HG03135 (cell line): ENCODE measurements around the gene GDPD3.

ENCODE experiments used
- ATAC-seq: cut with Tn5 transposase; IDR thresholded peaks from one replicate; pipeline ENCODE4 v1.9.1; 2021; ENCODE audit warnings: mild to moderate bottlenecking, moderate library complexity; ENCODE audit not compliant: unreplicated experiment

Gene GDPD3

GRCh38 chr16:30060346-30060745 lies 53.0 kb downstream of the GDPD3 start:
- ATAC-seq: no peak

- no peak for ATAC-seq
These were observed 58.3 kb downstream of the GDPD3 start for GRCh38 chr16:30054959-30055553.
